NB4 (cell line): ENCODE results near the gene F2RL2.

Experiments
- DNase-seq: peaks from one replicate; pipeline ENCODE4 v3.0.0; 2010; ENCODE audit warnings: low read depth
- H3K4me3 ChIP-seq: one replicate; pipeline ENCODE4 v1.5.1; 2011; ENCODE audit warnings: mild to moderate bottlenecking, low read depth, low read length, moderate library complexity
- CTCF ChIP-seq: IDR thresholded peaks from one replicate; pipeline ENCODE4 v1.5.1; 2012; ENCODE audit warnings: low read depth, low read length
- MAX ChIP-seq: IDR thresholded peaks from 2 replicates; pipeline ENCODE4 v1.6.1; 2011; ENCODE audit warnings: low read depth, low read length
- MYC ChIP-seq: IDR thresholded peaks from 2 replicates; pipeline ENCODE4 v1.6.1; 2011; ENCODE audit warnings: low read depth, low read length
- POLR2A ChIP-seq: IDR thresholded peaks from 2 replicates; pipeline ENCODE4 v1.6.1; 2011; ENCODE audit warnings: mild to moderate bottlenecking; ENCODE audit not compliant: insufficient read length; ENCODE audit errors: extremely low read depth

Gene F2RL2

GRCh38 chr5:76664079-76664478 lies 40.9 kb upstream of the F2RL2 start:
- no peak overlapping the region for H3K4me3 ChIP-seq
- TF ChIP-seq MYC (no peak), POLR2A (no peak), MAX (no peak), CTCF (no peak)
- DNase-seq: peak; percentile 25

GRCh38 chr5:76663573-76663972 lies 40.4 kb upstream of the F2RL2 start:
- no peak for TF ChIP-seq POLR2A
- TF ChIP-seq MAX: no peak
- TF ChIP-seq CTCF: no peak
- TF ChIP-seq MYC: no peak
- no peak for DNase-seq
- H3K4me3 ChIP-seq: no peak overlapping the region

GRCh38 chr5:76662521-76662920 lies 39.3 kb upstream of the F2RL2 start:
- no peak overlapping the region for H3K4me3 ChIP-seq
- TF ChIP-seq MYC: no peak
- TF ChIP-seq MAX: no peak
- TF ChIP-seq CTCF: no peak
- TF ChIP-seq POLR2A: no peak
- DNase-seq: no peak

GRCh38 chr5:76660360-76660759 lies 37.2 kb upstream of the F2RL2 start:
- H3K4me3 ChIP-seq: no peak overlapping the region
- TF ChIP-seq POLR2A (no peak), MAX (no peak), MYC (no peak)
- DNase-seq: no peak

- H3K4me3 ChIP-seq: no peak overlapping the region
- TF ChIP-seq CTCF (no peak), MAX (no peak), POLR2A (no peak), MYC (no peak)
- no peak for DNase-seq
Measured at GRCh38 chr5:76657683-76658311, 34.6 kb upstream of the F2RL2 start.

- DNase-seq: no peak
- TF ChIP-seq CTCF (no peak), MYC (no peak), MAX (no peak), POLR2A (no peak)
- H3K4me3 ChIP-seq: no peak overlapping the region
Measured at GRCh38 chr5:76657091-76657490, 33.9 kb upstream of the F2RL2 start.
